Stimulated activated CD4-positive, alpha-beta T cell treated with anti-CD3 and anti-CD28 coated beads, Interleukin-4, amount 100 ng/mL, for 1 hour (primary cell): ENCODE results near the gene TTC3.
"Not testable (repeated sequence)": the region's sequence is repeated elsewhere in the genome, so short reads cannot be mapped to it uniquely, and the experiment has no call there.

Experiments used
- DNase-seq: peaks from one replicate; pipeline ENCODE4 v3.0.0-alpha.2; 2020

TTC3 gene, protein sequence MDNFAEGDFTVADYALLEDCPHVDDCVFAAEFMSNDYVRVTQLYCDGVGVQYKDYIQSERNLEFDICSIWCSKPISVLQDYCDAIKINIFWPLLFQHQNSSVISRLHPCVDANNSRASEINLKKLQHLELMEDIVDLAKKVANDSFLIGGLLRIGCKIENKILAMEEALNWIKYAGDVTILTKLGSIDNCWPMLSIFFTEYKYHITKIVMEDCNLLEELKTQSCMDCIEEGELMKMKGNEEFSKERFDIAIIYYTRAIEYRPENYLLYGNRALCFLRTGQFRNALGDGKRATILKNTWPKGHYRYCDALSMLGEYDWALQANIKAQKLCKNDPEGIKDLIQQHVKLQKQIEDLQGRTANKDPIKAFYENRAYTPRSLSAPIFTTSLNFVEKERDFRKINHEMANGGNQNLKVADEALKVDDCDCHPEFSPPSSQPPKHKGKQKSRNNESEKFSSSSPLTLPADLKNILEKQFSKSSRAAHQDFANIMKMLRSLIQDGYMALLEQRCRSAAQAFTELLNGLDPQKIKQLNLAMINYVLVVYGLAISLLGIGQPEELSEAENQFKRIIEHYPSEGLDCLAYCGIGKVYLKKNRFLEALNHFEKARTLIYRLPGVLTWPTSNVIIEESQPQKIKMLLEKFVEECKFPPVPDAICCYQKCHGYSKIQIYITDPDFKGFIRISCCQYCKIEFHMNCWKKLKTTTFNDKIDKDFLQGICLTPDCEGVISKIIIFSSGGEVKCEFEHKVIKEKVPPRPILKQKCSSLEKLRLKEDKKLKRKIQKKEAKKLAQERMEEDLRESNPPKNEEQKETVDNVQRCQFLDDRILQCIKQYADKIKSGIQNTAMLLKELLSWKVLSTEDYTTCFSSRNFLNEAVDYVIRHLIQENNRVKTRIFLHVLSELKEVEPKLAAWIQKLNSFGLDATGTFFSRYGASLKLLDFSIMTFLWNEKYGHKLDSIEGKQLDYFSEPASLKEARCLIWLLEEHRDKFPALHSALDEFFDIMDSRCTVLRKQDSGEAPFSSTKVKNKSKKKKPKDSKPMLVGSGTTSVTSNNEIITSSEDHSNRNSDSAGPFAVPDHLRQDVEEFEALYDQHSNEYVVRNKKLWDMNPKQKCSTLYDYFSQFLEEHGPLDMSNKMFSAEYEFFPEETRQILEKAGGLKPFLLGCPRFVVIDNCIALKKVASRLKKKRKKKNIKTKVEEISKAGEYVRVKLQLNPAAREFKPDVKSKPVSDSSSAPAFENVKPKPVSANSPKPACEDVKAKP (N-terminal part only)

DNA sequence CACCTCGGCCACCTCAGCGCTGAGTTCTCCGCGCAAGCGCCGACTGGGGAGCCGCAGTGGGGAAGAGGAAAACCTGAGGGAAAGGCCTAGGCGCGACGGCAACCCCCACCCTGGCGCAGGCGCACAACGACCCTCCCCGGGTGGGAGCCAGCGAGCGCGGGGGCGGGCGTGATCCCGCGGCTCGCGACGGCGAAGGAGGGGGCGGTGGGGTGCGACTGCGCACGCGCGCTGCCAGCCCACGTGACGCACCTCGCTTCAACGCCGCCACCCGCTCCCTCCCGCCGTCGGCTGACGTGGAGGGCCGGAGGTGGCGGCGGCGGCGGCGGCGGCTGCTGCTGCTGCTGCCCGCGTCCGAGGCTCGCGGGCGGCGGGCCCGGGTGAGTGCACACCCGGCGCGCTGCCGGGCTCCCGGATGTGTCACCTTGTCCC is at the start of gene TTC3, which contains the start of gene PIGP:
Gene TTC3 (plus strand): TSS at position 267 of the 429 bp plus-strand sequence. CDS start 14,004 bp downstream, outside the sequence.
Gene PIGP (minus strand): TSS at position 84 of the 429 bp plus-strand sequence. CDS start 556 bp downstream, outside the sequence.
- DNase-seq = peak; percentile 98

DNA sequence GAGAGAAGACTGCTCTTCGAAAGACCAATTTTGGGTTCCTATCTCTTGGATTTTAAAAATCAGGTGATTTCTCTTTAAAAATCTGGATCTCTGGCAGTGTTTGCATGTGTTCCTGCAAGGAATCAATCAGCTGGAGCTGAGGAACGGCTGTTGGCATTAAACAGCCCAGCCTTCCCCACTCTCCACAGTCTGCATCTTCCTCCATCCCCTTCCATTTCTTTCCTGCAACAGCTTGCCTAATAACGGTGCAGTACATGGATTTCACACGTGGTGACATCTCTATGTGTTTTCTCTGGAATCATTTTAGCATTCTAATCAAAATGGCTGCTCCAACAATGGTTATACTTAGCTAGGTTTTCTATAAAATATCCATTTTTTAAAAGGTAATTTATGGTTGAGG is 46.6 kb upstream of the TTC3 start:
- no peak for DNase-seq

DNA sequence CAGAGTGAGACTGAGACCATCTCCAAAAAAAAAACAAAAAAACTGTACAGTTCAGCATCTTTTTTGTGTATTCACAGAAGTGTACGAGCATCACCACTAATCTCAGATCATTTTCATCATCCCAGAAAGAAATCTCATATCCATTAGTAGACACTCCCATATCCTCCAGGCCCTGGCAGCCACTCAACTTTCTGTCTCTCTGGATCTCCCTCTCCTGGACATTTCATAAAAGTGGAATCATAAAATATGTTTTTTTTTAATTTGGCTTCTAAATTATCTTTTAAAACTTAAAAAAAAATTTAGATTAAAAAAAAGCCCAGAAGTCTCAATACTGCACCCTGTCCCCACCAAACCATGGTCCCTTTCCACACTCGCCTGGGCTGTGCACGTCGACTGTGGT is 44.5 kb upstream of the TTC3 start:
- no peak for DNase-seq

DNA sequence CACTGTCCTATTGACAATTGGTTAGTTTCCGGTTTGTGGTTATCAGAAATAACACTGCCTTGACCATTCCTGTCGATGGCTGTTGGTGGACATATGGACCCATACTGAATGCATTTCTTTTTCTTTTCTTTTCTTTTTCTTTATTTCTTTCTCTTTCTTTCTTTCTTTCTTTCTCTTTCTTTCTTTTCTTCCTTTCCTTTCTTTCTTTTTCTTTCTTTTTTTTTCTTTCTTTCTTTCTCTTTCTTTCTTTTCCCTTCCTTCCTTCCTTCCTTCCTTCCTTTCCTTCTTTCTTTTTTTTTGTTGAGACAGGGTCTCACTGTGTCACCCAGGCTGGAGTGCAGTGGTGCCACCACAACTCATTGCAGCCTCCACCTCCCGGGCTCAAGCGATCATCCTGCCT is 42.2 kb upstream of the TTC3 start:
- DNase-seq = no peak

DNA sequence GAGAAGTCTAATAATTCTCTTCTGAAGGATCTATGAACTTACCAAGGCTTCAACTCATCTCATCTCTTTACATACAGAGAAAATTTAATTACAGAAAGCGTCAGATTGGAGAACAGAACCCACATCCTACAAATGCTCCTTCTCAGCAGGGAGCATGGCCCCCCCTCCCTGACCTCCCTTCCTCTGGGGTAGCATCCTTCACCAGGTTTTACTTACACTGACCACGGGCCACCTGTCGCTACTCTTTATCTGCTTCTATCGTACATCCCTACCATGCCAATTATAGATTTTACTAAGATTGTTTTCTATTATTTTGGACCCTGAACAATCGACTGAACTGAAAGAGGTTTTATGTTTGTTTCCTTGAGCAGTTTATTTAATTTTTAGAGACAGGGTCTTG is 40.8 kb upstream of the TTC3 start:
- DNase-seq = no peak

DNA sequence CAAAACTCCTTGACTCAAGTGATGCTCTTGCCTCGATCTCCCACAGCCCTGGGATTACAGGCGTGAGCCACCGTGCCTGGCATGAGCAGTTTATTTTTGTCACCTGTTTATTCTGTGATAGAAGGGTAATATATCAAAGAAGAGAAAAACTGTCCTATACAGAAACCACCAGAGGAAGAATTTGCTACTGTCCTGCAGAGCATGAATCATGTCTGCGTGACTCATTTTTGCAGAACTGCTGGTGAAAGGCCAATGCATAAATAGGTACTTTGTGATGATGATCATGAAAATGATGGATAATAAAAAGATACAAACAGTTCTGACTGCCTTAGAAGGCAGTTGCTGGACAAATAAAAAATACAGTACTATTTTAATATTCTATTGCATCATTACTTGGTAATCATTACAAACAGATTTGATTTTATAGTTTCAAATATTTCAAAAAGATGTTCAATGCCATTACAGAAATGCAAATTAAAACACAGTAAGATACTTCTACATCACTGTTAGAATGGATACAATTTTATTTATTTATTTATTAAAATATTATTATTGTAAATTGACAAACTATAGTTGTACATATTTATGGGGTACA is 40.1 kb upstream of the TTC3 start:
- no peak for DNase-seq

DNA sequence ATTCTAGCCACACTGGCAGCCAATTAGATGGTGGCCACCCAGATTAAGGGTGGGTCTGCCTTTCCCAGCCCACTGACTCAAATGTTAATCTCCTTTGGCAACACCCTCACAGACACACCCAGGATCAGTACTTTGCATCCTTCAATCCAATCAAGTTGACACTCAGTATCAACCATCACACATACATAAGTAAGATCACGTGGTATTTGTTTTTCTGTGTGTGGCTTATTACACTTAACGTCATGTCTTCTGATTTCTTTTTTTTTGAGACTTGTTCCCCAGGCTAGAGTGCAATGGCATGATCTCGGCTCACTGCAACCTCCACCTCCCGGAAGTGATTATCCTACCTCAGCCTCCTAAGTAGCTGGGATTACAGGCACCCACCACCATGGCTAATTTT is 38.7 kb upstream of the TTC3 start:
- DNase-seq = not testable (repeated sequence)

DNA sequence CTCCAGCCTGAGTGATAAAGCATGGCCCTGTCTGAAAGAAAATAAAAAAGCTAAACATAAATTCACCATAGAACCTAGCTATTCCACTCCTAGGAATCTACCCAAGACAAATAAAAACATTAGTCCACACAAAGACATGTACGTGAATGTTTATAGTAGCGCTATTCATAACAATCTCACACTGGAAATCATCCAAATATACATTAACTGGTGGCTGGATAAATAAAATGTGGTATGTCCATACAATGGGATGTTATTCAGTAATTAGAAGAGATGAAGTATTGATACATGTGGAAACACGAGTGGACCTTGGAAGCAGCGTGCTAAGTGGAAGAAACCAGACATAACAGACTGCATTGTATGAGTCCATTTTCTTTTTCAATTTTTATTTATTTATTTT is 36.9 kb upstream of the TTC3 start:
- DNase-seq = no peak

DNA sequence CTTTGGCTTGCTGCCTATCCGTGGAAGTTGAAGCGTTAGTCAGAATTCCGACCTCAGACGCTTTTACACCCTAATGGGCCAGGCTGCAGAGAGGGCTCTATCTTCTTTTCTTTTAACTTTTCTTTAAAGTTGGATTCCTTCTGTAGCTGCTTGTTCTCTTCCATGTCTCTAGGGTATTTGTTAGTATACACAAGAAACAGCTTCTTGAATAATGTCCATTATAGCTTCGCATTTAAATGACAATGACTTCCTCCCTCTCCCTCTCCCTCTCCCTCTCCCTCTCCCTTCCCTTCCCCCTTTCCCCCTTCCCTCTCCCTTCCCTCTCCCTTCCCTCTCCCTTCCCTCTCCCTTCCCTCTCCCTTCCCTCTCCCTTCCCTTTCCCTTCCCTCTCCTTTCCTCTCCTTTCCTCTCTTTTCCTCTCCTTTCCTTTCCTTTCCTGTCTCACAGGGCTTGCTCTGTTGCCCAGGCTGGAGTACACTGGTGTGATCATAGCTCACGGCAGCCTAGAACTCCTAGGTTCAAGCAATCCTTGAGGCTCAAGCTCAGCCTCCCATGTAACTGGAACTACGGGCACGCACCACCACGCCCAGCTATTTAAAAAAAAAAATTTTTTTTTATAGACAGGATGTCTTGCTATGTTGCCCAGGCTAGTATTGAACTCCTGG is 33.5 kb upstream of the TTC3 start:
- no peak for DNase-seq

DNA sequence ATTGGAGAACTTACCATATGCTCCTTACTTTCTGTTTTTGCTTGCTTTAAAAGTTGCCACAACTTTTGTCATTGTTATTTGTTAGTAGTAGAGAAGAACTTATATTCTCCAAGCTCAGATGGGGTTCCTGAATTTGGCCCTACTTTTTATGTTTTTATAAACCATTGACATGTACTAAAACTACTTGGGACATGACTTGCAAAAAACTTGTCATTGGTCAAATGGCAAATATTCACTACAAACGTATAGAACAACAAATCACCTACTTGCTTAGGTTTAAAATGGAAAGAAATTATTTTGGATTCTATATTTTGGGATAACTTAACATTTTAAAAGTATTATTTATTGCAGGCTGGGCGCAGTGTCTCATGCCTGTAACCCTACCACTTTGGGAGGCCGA is 32.8 kb upstream of the TTC3 start:
- no peak for DNase-seq

DNA sequence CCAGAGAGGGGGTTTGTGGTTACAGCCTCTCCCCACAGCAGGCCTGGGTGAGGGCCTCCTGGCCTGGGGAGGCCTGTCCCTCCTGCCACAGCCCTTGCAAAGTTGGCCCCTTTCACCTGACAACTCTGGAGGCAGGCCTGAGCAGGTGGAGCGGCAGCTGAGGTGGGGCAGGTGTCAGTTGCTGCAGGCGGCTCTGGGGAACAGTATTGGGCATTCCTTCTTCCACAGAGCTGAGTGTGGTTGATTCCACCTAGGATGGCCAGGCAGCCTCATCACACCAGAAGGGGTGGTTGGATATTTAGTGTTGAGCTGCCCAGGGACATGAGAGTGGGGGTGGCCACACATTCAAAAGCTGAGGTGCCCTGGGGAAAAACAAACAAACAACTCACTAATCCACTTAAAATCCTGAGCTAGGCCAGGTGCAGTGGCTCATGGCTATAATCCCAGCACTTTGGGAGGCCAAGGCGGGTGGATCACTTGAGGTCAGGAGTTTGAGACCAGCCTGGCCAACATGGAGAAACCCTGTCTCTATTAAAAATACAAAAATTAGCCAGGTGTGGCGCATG is 31.3 kb upstream of the TTC3 start:
- no peak for DNase-seq

DNA sequence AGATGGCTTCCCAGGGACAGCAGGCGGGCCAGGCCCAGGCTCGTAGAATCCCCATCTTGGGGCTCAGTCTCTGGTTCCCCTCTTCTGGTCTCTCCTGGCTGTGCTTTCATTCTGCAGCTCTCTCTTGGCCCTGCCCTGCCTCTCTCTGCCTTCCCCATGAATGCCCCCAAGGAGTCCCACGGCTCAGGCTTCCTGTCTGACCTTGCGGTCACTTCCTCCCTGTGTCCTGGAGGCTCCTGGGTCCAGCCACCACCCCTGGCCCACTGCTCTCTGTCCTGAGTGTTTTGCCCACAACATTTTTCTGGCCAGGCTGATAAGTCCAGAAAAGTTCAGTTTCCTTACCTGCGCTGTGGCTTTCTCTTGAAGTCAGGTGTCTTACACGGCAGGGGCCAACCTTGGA is 29.2 kb upstream of the TTC3 start:
- no peak for DNase-seq

DNA sequence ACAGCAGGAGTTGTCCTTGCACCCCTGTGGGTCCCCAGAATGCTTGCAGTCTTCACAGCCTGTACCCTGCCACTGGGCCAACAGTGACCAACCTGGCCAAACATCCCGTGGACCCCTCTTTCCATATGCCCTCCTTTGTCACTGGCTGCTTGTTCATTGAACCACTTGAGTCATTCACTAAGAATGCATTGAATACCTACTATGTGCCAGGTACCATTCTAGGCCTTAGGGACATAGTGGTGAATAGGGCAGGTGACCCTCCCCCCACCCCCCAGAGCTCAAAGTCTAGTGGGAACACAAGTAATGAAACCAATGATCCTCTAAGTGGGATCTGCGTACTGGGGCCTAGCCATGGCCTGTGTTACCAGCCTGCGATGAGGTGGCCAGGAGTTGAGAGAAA is 28.4 kb upstream of the TTC3 start:
- DNase-seq = no peak

DNA sequence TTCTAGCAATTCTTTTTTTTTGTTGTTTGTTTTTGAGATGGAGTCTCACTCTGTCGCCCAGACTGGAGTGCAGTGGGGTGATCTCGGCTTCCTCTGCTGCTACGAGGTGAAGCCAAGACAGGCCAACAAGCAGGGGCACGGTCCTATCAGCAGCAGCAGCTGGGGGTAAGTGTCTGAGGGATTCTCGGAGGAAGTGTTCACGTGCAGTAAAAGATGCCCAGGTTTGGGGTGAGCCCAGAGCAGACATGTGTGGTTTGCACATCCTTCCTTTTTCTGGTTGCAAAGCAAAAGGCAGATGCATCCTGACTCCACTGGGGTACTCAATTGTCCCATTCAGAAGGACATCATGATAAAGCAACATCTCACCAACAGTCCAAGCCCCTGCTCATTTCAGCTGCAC is 27.9 kb upstream of the TTC3 start:
- no peak for DNase-seq

DNA sequence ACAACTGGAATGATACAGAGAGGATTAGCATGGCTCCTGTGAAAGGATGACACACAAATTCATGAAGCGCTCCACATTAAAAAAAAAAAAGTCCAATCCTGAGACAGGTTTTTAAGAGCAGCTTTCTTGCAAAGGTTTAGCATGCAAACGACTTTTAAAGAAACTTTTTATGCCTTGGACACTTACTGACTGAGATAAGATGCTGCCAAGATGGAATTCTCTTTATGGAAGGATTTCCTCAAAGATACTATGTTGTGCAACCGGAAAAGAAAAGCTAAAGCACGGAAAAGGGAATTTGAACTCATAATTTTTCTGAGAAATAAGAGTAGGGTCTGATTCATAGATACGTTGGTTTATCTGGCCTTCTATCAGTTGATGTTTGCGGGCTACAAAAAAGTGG is 27.5 kb upstream of the TTC3 start:
- no peak for DNase-seq

DNA sequence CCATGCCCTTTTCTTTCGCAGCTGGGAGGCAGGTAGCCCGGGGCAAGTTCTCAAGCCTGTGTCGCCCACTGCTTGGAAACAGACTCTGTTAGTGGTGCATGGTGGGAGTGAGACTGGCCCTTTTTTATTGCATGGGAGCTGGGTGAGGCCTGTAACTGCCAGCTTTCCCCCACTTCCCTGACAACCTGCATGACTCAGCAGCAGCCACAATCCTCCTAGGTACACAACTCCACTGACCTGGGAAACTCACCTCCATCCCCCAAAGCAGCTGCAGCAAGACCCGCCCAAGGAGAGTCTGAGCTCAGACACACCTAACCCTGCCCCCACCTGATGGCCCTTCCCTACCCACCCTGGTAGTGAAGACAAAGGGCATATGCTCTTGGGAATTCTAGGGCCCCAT is 26.0 kb upstream of the TTC3 start:
- no peak for DNase-seq

DNA sequence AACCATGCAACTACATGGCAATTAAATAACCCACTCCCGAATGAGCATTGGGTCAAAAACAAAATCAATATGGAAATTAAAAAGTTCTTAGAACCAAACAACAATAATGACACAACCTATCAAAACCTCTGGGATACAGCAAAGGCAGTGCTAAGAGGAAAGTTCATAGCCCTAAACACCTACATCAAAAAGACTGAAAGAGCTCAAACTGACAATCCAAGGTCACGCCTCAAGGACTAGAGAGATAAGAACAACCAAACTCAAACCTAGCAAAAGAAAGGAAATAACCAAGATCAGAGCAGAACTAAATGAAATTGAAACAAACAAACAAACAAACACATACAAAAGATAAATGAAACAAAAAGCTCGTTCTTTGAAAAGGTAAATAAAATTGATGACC is 23.3 kb upstream of the TTC3 start:
- DNase-seq = not testable (repeated sequence)

DNA sequence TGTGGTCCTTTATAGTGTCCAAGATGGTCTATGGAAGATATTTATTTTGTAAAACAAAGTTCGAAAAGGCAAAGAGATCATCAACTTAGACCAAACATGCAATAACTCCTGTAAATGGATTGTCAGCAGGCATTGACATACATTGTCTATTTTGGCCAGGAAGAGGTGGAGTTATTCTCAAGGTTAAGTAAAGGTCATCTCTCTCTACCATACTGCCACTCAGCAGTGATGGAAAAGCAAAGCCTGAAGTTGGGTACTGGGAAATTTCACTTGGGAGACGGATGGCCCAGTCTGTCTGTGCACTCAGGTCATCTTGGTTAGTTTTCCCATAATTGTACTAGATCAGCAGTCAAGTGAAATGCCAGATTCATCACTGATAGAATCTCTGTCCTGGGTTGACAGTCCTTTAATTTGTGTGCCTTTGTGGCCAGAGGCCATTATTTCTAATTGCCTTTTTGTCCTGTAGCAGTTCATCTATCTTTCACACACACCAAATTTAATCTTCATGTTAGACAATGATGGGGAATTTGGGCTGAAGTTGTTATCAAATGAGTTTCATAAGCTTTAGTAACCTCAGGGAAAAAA is 17.7 kb upstream of the TTC3 start:
- no peak for DNase-seq

DNA sequence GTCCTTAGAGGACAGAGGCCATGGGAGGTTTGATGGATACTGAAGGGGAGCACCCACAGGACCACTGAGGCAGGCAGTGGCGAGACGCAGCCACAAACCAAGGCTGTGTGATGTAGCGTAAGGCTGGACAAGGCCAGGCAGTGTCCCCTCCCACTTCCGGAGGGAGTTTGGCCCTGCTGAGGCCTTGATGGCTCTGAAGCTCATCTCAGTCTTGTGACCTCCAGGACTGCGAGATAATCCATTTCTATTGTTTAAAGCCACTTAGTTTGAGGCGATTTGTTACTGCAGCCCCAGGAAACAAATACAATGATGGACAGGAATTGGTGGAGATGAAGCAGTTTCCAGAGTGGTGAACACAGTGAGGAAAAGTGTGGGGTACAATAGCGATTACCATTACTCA is 15.4 kb upstream of the TTC3 start:
- no peak for DNase-seq

DNA sequence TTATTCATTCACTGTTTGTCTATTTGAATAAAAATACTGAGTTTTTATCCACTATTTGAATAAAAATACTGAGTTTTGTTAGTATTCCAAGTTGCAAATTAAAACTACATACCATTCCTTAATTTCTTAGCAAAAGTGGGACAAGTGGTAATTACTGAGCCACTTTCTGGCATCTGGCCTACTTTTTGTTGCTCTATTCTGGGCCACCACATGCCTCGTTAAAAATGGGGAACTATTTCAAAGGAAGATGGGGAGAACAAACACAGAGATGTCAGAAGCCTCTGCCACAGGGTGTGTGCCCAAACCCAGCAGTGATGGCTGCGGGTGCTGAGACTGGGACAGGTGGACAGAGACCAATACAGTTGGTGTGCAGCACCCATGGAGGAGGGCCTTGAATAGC is 14.8 kb upstream of the TTC3 start:
- DNase-seq = no peak

DNA sequence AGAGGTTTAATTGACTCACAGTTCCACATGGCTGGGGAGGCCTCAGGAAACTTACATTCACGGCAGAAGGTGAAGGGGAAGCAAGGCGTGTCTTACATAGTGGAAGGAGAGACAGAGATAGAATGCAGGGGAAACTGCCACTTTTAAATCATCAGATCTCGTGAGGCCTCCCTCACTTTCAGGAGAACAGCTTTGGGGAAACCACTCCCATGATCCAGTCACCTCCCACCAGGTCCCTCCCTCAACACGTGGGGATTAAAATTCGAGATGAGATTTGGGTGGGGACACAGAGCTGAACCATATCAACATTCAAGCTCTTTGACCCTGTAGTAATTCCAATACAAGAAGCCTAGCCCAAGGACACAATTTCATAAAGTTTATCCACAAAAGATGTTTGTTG is 13.9 kb upstream of the TTC3 start:
- DNase-seq = no peak
